Uterus (tissue), 4 donors: Measurements from ENCODE around the gene SLC12A9. TPM values are rescaled to one million over a fixed set of nuclear protein-coding genes. Genes with fewer than 3 reads are reported as not detected.
"Not testable (repeated sequence)": the region's sequence is repeated elsewhere in the genome, so short reads cannot be mapped to it uniquely, and the experiment has no call there.

Experiments used
- DNase-seq, 2 donors: peaks; one replicate each; pipeline ENCODE4 v3.0.0-alpha.2; 2019 to 2020
- H3K27ac ChIP-seq, 2 donors: fragments of 200-600 bp; sonication (generic); 1 replicate in 1 of 2; 2 replicates in 1 of 2; pipeline ENCODE4 v1.5.1; 2016 to 2018
- H3K27me3 ChIP-seq, 2 donors: fragments of 200-600 bp; sonication (generic); one replicate each; pipeline ENCODE4 v1.5.1; 2018 to 2019; ENCODE audit warnings: control low read depth in 1 of 2
- H3K36me3 ChIP-seq, 2 donors: fragments of 200-600 bp; sonication (generic); one replicate each; pipeline ENCODE4 v1.5.1; 2019; ENCODE audit warnings: control low read depth in 1 of 2
- H3K4me1 ChIP-seq, 2 donors: fragments of 200-600 bp; sonication (generic); one replicate each; pipeline ENCODE4 v1.5.1; 2018 to 2019; ENCODE audit warnings: control low read depth in 1 of 2
- H3K4me3 ChIP-seq, 2 donors: fragments of 200-600 bp; sonication (generic); 1 replicate in 1 of 2; 2 replicates in 1 of 2; pipeline ENCODE4 v1.5.1; 2018 to 2019; ENCODE audit warnings: mild to moderate bottlenecking in 1 of 2
- H3K9me3 ChIP-seq, 2 donors: fragments of 200-600 bp; sonication (generic); one replicate each; pipeline ENCODE4 v1.5.1; 2019; ENCODE audit warnings: control low read depth in 1 of 2
- POLR2A ChIP-seq, 2 donors: fragments of 450-650 bp; IDR thresholded peaks; one replicate each; pipeline ENCODE4 v1.6.1; 2016; ENCODE audit warnings: antibody characterized with exemption in 2 of 2, mild to moderate bottlenecking in 1 of 2, moderate library complexity in 1 of 2
- intact Hi-C: fragments of 100-400 bp; cut with DNase I; formaldehyde crosslinking; loops from one replicate; pipeline ENCODE4 v1.15.1; 2023; ENCODE audit warnings: low total_unique reads
- microRNA-seq: library from miRNA; unstranded; fragments of <30 nt; microRNA quantifications from one replicate; pipeline ENCODE4, GENCODE V29; 2016; ENCODE audit warnings: borderline microRNAs expressed, borderline replicate concordance
- small RNA-seq: library from RNA; depleted of rRNA; stranded (forward); fragments of <200 nt; gene quantifications from one replicate; pipeline ENCODE3, GENCODE V24; 2016
- total RNA-seq, 4 donors: library from RNA; depleted of rRNA in 3 of 4; stranded (reverse); fragments of >200 nt in 3 of 4; gene quantifications; one replicate each; pipeline versions ENCODE4 v1.1.0 to v1.2.4, GENCODE V29; 2014 to 2023
- TF ChIP-seq, protein P1 (sequence below), 4 experiments: fragments of 200-600 bp in 2 of 4; fragments of 450-650 bp in 2 of 4; sonication (generic) in 2 of 4; IDR thresholded peaks; one replicate each; pipeline ENCODE4 v1.5.1; 2016 to 2019; ENCODE audit warnings: antibody characterized with exemption in 4 of 4, mild to moderate bottlenecking in 2 of 4, moderate library complexity in 1 of 4
- donor health status: DM: yes; HTN: yes; CAD: no.

Gene SLC12A9
- total RNA-seq, 4 donors from 2014 or later, result 9.0 to 36.9 (median 25.9) TPM

DNA sequence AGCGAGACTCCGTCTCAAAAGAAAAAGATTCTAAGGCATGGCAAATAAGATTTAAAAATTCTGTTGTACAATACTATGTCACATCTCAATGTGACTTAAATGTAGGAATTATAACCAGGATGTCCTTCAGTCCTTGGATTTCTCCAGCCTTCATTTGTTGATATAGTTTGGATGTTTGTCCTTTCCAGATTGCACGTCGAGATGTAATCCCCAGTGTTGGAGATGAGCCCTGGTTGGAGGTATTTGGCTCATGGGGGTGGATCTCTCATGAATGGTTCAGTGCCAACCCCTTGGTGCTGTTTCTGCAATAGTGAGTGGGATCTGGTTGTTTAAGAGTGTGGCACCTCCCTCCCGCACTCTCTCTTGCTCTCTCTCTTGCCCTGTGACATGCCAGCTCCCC lies 56.0 kb downstream of the SLC12A9 start:
- no peak for DNase-seq
- H3K36me3 ChIP-seq, result no peaks in the 10 kb centered on the region
- H3K4me3 ChIP-seq, result no peak overlapping the region
- no peak overlapping the region for H3K27ac ChIP-seq
- intact Hi-C loops, result no loop called here
- H3K9me3 ChIP-seq, result no peaks in the 10 kb centered on the region
- no peak for TF ChIP-seq POLR2A (IDR thresholded peaks at IDR 0.05)
- TF ChIP-seq, protein P1, sequence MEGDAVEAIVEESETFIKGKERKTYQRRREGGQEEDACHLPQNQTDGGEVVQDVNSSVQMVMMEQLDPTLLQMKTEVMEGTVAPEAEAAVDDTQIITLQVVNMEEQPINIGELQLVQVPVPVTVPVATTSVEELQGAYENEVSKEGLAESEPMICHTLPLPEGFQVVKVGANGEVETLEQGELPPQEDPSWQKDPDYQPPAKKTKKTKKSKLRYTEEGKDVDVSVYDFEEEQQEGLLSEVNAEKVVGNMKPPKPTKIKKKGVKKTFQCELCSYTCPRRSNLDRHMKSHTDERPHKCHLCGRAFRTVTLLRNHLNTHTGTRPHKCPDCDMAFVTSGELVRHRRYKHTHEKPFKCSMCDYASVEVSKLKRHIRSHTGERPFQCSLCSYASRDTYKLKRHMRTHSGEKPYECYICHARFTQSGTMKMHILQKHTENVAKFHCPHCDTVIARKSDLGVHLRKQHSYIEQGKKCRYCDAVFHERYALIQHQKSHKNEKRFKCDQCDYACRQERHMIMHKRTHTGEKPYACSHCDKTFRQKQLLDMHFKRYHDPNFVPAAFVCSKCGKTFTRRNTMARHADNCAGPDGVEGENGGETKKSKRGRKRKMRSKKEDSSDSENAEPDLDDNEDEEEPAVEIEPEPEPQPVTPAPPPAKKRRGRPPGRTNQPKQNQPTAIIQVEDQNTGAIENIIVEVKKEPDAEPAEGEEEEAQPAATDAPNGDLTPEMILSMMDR (IDR thresholded peaks at IDR 0.05), result no peak
- H3K27me3 ChIP-seq, result no peaks in the 10 kb centered on the region
- H3K4me1 ChIP-seq, result no peaks in the 10 kb centered on the region

DNA sequence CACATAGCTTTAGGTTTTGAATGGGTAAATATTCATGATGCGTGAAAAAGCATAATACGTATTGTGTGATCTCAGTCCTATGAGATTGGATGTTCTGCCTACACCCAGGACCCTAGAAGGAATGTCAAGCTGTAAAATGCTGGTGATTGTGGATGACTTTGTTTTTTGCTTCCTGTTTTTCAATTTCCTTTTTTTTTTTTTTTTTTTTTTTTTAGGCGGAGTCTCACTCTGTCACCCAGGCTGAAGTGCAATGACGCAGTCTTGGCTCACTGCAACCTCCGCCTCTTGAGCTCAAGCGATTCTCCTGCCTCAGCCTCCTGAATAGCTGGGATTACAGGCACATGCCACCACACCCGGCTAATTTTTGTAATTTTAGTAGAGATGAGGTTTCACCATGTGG lies 57.9 kb downstream of the SLC12A9 start:
- intact Hi-C loops, H3K4me1 ChIP-seq, H3K27ac ChIP-seq, H3K36me3 ChIP-seq, H3K4me3 ChIP-seq, H3K27me3 ChIP-seq, H3K9me3 ChIP-seq, DNase-seq: not testable (repeated sequence)

DNA sequence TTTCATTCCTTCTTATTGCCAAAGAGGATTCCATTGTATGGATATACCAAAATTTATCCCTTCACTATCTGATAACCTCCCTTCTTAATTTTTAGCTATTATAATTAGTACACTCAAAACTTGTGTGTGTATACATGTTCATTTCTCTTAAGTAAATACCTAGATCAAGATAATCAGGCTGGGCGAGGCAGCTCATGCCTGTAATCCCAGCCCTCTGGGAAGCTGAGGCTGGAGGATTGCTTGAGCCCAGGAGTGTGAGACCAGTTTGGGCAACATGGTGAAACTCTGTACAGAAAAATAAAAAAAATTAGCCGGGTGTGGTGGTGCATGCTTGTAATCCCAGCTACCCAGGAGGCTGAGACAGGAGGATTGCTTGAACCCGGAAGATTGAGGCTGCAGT lies 59.0 kb downstream of the SLC12A9 start:
- Histone ChIP-seq H3K9me3 (no peaks in the 10 kb centered on the region), H3K4me1 (no peaks in the 10 kb centered on the region), H3K27ac (no peak overlapping the region), H3K4me3 (no peak overlapping the region), H3K36me3 (no peaks in the 10 kb centered on the region), H3K27me3 (no peaks in the 10 kb centered on the region)
- no peak for DNase-seq
- intact Hi-C loops, result no loop called here
- TF ChIP-seq, protein P1 (IDR thresholded peaks at IDR 0.05), result no peak
- TF ChIP-seq POLR2A (IDR thresholded peaks at IDR 0.05), result no peak

DNA sequence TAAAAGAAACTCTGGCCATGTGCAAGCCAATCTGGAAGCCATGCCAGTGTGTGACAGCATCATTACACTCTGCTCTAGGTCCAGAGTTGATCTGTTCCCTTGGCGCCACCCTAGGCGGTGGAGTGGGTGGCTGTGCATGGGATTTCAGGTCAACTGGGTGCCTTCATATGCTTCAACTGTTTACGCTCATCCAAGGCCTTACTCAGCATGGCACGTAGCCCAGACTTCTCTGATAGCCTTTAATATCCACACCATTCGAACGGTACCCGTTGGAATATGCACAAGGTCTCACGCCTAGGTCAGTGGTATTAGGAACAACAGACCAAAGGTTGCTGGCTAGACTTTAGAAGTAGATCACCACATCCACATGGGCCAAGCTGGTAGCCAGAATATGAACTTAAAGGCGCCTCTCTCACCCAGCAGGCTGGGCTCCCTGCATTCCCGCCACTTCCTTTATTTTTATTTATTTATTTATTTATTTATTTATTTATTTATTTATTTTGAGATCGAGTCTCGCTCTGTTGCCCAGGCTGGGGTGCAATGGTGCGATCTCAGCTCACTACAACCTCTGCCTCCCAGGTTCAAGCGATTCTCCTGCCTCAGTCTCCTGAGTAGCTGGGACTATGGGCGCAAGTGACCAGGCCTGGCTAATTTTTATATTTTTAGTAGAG lies 61.8 kb downstream of the SLC12A9 start:
- Histone ChIP-seq H3K9me3 (no peaks in the 10 kb centered on the region), H3K36me3 (no peaks in the 10 kb centered on the region), H3K27ac (no peak overlapping the region), H3K27me3 (no peaks in the 10 kb centered on the region), H3K4me3 (no peak overlapping the region), H3K4me1 (no peaks in the 10 kb centered on the region)
- intact Hi-C loops, result no loop called here
- no peak for DNase-seq
- TF ChIP-seq POLR2A (IDR thresholded peaks at IDR 0.05), result no peak
- TF ChIP-seq, protein P1 (IDR thresholded peaks at IDR 0.05), result no peak

DNA sequence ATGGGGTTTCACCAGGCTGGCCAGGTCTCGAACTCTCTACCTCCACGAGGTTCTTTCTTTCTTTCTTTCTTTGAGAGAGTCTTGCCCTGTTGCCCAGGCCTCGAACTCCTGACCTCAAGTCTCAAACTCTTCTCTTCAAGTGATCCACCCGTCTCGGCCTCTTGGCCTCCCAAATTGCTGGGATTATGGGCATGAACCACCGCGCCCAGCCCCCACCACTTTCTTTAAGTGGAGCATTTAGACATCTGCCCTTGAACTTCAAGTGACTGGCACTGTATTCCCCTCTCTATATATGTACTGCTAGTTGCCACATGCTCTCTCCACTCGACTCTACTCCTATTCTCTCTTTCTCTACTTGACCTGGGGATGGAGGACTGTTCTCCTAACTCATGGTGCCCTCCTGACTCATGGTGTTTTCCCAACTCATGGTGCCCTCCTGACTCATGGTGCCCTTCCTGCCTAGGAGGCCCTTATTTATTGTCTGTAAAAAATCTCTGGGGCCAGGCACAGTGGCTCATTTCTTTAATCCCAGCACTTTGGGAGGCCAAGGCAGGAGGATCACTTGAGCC lies 62.5 kb downstream of the SLC12A9 start:
- intact Hi-C loops, result no loop called here
- no peaks in the 10 kb centered on the region for H3K27me3 ChIP-seq
- no peaks in the 10 kb centered on the region for H3K4me1 ChIP-seq
- H3K9me3 ChIP-seq, result no peaks in the 10 kb centered on the region
- no peaks in the 10 kb centered on the region for H3K36me3 ChIP-seq
- no peak for TF ChIP-seq POLR2A (IDR thresholded peaks at IDR 0.05)
- TF ChIP-seq, protein P1 (IDR thresholded peaks at IDR 0.05), result no peak
- no peak overlapping the region for H3K27ac ChIP-seq
- no peak for DNase-seq
- H3K4me3 ChIP-seq, result no peak overlapping the region

Small RNA genes within 50 kb of the gene (microRNA-seq; reads per million reads assigned to microRNA genes)
- not detected for gene MIR6875

Small RNA genes within 50 kb of the gene (small RNA-seq; reads per million reads assigned to genes)
- gene RN7SL549P, result not detected
- not detected for gene RN7SL750P

Other genes starting within 250 kb of the SLC12A9 start
- gene MOSPD3, start 240.2 kb upstream of the SLC12A9 start, total RNA-seq, result 10 to 100 TPM in 2 of 4 donors, 1 to 10 TPM in 2; 1.3 to 35.3 (median 15.1) TPM
- 1 to 10 TPM in 1 of 4 donors, under 1 TPM in 1, not detected in 2; 0.43 to 2.0 TPM for gene TFR2, start 211.2 kb upstream of the SLC12A9 start, total RNA-seq
- gene ACTL6B, start 196.3 kb upstream of the SLC12A9 start, total RNA-seq, result not detected
- gene GNB2, start 179.0 kb upstream of the SLC12A9 start, total RNA-seq, result 100 to 1,000 TPM in 2 of 4 donors, 10 to 100 TPM in 2; 72.0 to 245 (median 94.3) TPM
- 10 to 100 TPM in 3 of 4 donors, 1 to 10 TPM in 1; 9.7 to 90.9 (median 31.9) TPM for gene GIGYF1, start 158.5 kb upstream of the SLC12A9 start, total RNA-seq
- 10 to 100 TPM; 16.4 to 53.8 (median 23.8) TPM for gene POP7, start 146.6 kb upstream of the SLC12A9 start, total RNA-seq
- gene EPO, start 132.2 kb upstream of the SLC12A9 start, total RNA-seq, result 1 to 10 TPM in 1 of 4 donors, not detected in 3; 1.1 TPM
- gene ZAN, start 119.1 kb upstream of the SLC12A9 start, total RNA-seq, result under 1 TPM in 1 of 4 donors, not detected in 3; 0.07 TPM
- 100 to 1,000 TPM in 3 of 4 donors, 10 to 100 TPM in 1; 73.5 to 374 (median 163) TPM for gene EPHB4, start 25.2 kb upstream of the SLC12A9 start, total RNA-seq
- gene TRIP6, start 14.7 kb downstream of the SLC12A9 start, total RNA-seq, result 100 to 1,000 TPM in 1 of 4 donors, 10 to 100 TPM in 3; 26.2 to 105 (median 61.6) TPM
- 100 to 1,000 TPM in 1 of 4 donors, 10 to 100 TPM in 3; 17.1 to 185 (median 41.1) TPM for gene SRRT, start 22.4 kb downstream of the SLC12A9 start, total RNA-seq
- 1 to 10 TPM in 3 of 4 donors, not detected in 1; 4.8 to 9.7 (median 5.0) TPM for gene UFSP1, start 37.0 kb downstream of the SLC12A9 start, total RNA-seq
- 10 to 100 TPM in 3 of 4 donors, 1 to 10 TPM in 1; 6.7 to 55.9 (median 14.5) TPM for gene ACHE, start 43.2 kb downstream of the SLC12A9 start, total RNA-seq
- gene MUC3A, start 96.8 kb downstream of the SLC12A9 start, total RNA-seq, result under 1 TPM in 1 of 4 donors, not detected in 3; 0.09 TPM
- 10 to 100 TPM in 1 of 4 donors, under 1 TPM in 2, not detected in 1; 0.03 to 14.9 (median 0.29) TPM for gene MUC12, start 116.9 kb downstream of the SLC12A9 start, total RNA-seq
- gene MUC17, start 167.4 kb downstream of the SLC12A9 start, total RNA-seq, result under 1 TPM in 1 of 4 donors, not detected in 3; under 0.01 TPM
- gene TRIM56, start 232.8 kb downstream of the SLC12A9 start, total RNA-seq, result 10 to 100 TPM in 3 of 4 donors, 1 to 10 TPM in 1; 9.7 to 73.0 (median 26.3) TPM